Uterus (tissue), 2 donors: ENCODE results near the gene PDZD8.
"Not testable (repeated sequence)": the region's sequence is repeated elsewhere in the genome, so short reads cannot be mapped to it uniquely, and the experiment has no call there.

Experiments
- CTCF ChIP-seq, 4 experiments: fragments of 200-600 bp in 2 of 4; fragments of 450-650 bp in 2 of 4; sonication (generic) in 2 of 4; IDR thresholded peaks; one replicate each; pipeline ENCODE4 v1.5.1; 2016 to 2019; ENCODE audit warnings: antibody characterized with exemption in 4 of 4, mild to moderate bottlenecking in 2 of 4, moderate library complexity in 1 of 4
- POLR2A ChIP-seq, 2 donors: fragments of 450-650 bp; IDR thresholded peaks; one replicate each; pipeline ENCODE4 v1.6.1; 2016; ENCODE audit warnings: antibody characterized with exemption in 2 of 2, mild to moderate bottlenecking in 1 of 2, moderate library complexity in 1 of 2

DNA sequence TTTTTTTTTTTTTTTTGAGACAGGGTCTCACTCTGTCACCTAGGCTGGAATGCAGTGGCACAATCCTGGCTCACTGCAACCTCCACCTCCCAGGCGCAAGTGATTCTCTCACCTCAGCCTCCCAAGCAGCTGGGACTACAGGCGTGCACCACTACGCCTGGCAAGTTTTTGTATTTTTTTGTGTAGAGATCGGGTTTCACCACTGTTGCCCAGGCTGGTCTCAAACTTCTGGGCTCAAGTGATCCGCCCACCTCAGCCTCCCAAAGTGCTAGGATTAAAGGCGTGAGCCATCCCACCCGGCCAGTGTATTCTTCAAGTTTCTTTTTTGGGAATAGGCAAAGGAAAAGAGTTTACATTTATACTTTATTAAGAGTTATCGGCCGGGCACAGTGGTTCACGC lies 84.4 kb downstream of the PDZD8 start:
- TF ChIP-seq POLR2A, CTCF (IDR thresholded peaks at IDR 0.05): not testable (repeated sequence)
